Activated naive CD8-positive, alpha-beta T cell treated with anti-CD3 and anti-CD28 coated beads, Interleukin-2, amount 50 U/mL, for 24 hours (primary cell): ENCODE measurements around the gene RNGTT.
"Not testable (repeated sequence)": the region's sequence is repeated elsewhere in the genome, so short reads cannot be mapped to it uniquely, and the experiment has no call there.

Experiments used
- ATAC-seq: fragments of 150-1000 bp; cut with Tn5 transposase; one replicate; pipeline ENCODE4 v1.10.0; 2021
- DNase-seq: peaks from one replicate; pipeline ENCODE4 v3.0.0; 2021
- H3K27ac Mint-ChIP-seq: one replicate; pipeline ENCODE4 v1.8.0; 2021; ENCODE audit warnings: mild to moderate bottlenecking, mixed read lengths
- H3K27me3 Mint-ChIP-seq: one replicate; pipeline ENCODE4 v1.8.0; 2021; ENCODE audit warnings: mixed read lengths
- H3K36me3 Mint-ChIP-seq: one replicate; pipeline ENCODE4 v1.8.0; 2021; ENCODE audit warnings: low read depth, mixed read lengths
- H3K4me1 Mint-ChIP-seq: one replicate; pipeline ENCODE4 v1.8.0; 2021; ENCODE audit warnings: mixed read lengths
- H3K4me3 Mint-ChIP-seq: one replicate; pipeline ENCODE4 v1.8.0; 2021; ENCODE audit warnings: mild to moderate bottlenecking, moderate library complexity, mixed read lengths
- H3K9me3 Mint-ChIP-seq: one replicate; pipeline ENCODE4 v1.8.0; 2021; ENCODE audit warnings: mixed read lengths

Gene RNGTT

GRCh38 chr6:88984606-88985005 lies 21.2 kb upstream of the RNGTT start:
- Mint-ChIP-seq H3K36me3 (no peaks in the 10 kb centered on the region), H3K27ac (no peak overlapping the region), H3K27me3 (no peaks in the 10 kb centered on the region), H3K4me3 (no peak overlapping the region), H3K9me3 (no peaks in the 10 kb centered on the region), H3K4me1 (no peaks in the 10 kb centered on the region)
- no peak for DNase-seq
- no peak for ATAC-seq

GRCh38 chr6:88984152-88984551 lies 20.7 kb upstream of the RNGTT start:
- Mint-ChIP-seq H3K27ac (no peak overlapping the region), H3K9me3 (no peaks in the 10 kb centered on the region), H3K27me3 (no peaks in the 10 kb centered on the region), H3K4me3 (no peak overlapping the region), H3K36me3 (no peaks in the 10 kb centered on the region), H3K4me1 (no peaks in the 10 kb centered on the region)
- DNase-seq (no peak), ATAC-seq (no peak)

DNA sequence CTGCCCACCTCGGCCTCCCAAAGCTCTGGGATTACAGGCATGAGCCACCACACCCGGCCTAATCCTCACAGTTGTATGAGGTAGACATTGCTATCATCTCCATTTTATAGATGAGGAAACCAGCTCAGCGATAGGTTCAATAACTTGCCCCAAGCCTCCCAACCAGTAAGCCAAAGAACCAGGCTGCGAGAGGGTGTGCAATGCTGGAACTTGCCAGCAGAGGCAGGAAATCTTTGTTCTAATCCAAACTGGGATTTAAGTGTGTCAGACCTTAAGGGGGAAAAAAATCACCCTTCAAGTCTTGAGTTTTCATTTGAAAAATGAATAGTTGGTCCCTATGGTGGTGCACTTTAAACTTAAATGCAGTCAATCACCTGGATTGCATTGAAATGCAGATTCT lies 20.1 kb upstream of the RNGTT start:
- Mint-ChIP-seq H3K4me3 (no peak overlapping the region), H3K27me3 (no peaks in the 10 kb centered on the region), H3K9me3 (no peaks in the 10 kb centered on the region), H3K27ac (no peak overlapping the region), H3K4me1 (no peaks in the 10 kb centered on the region), H3K36me3 (no peaks in the 10 kb centered on the region)
- ATAC-seq (no peak), DNase-seq (no peak)

DNA sequence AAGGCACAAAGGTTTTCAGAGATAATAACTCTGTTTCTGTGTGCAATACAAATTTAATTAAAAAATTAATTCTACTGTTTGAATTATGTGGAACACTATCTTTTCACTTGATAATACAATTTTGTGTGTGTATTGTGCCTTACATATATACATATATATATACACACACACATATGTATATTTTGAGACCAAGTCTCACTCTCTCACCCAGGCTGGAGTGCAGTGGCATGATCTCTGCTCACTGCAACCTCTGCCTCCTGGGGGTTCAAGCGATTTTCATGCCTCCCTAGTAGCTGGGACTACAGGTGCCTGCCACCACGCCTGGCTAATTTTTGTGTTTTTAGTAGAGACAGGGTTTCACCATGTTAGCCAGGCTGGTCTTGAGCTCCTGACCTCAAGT lies 19.7 kb upstream of the RNGTT start:
- not testable (repeated sequence) for H3K27ac Mint-ChIP-seq, H3K27me3 Mint-ChIP-seq, H3K4me3 Mint-ChIP-seq, H3K36me3 Mint-ChIP-seq, H3K9me3 Mint-ChIP-seq, DNase-seq, ATAC-seq, H3K4me1 Mint-ChIP-seq

GRCh38 chr6:88982720-88983119 lies 19.3 kb upstream of the RNGTT start:
- H3K27ac Mint-ChIP-seq = no peak overlapping the region
- no peaks in the 10 kb centered on the region for H3K27me3 Mint-ChIP-seq
- DNase-seq = no peak
- ATAC-seq = peak; percentile 96
- no peaks in the 10 kb centered on the region for H3K36me3 Mint-ChIP-seq
- no peaks in the 10 kb centered on the region for H3K4me1 Mint-ChIP-seq
- no peaks in the 10 kb centered on the region for H3K9me3 Mint-ChIP-seq
- H3K4me3 Mint-ChIP-seq = no peak overlapping the region

GRCh38 chr6:88975369-88975768 lies 12.0 kb upstream of the RNGTT start:
- Mint-ChIP-seq H3K27me3 (no peaks in the 10 kb centered on the region), H3K27ac (no peak overlapping the region), H3K9me3 (no peaks in the 10 kb centered on the region), H3K36me3 (no peaks in the 10 kb centered on the region), H3K4me1 (no peaks in the 10 kb centered on the region), H3K4me3 (no peak overlapping the region)
- DNase-seq (no peak), ATAC-seq (no peak)

DNA sequence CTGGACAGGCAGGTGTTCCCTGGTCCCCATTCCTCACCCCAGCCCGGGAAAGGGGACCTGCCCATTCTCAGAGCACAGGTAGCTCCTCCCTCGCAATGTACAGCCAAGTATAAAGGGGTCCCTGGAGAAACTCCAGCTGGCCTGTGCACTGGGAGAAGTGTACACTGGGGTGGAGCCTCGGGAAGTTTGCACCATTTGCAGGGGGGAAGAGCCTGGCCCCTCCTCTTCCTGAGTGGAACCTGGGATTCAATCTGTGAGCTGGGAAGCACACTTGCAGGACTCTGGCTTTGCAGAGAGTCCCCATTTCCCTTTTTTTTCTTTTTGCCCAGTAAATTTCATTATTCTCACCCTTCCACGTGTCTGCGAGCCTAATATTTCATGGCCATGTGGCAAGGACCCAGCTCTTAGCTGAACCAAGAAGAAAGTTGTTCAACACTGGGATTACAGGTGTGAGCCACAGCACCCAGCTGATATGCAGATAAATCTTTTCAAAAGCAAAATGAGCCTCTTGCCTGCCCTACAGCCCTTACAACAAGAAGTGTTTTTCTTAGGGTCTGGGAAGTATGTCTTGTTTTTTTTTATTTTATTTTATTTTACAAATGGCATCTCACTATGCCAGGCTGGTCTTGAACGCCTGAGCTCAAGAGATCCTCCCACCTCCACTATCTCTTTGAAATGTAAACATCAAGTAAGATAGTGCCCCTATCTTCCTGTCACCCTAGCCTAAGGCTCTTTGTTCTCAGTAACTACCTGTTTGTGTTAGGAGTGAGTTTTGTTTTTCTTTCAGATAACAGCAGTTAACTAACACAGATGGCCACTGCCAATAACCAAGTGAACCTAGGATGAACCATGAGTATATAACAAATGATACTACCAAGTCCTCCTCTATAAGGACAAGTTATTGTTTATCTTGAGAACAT lies 9.3 kb upstream of the RNGTT start:
- no peak overlapping the region for H3K27ac Mint-ChIP-seq
- ATAC-seq = no peak

DNA sequence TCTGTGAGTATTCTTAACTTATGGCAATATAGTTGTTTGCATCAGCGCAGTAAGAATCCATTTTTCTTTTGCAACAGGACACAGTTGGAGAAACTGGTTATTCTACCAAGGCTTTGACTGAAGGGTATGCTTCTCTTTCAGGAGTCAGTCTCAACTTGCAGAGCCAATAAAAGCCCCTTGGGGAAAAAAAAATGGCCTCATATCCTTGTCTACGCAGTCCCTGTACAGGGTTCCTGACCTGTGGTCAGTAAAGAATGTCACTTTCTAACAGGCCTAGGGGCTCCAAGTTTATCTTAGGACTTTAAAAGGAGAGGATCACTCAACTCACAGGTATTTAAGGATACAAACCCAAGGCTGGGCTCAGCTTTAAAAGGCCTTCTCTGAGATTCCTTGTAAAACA lies 6.9 kb upstream of the RNGTT start:
- Mint-ChIP-seq H3K36me3 (peaks cover 4% of the 10 kb centered on the region), H3K27ac (no peak overlapping the region), H3K27me3 (peaks cover 2% of the 10 kb centered on the region), H3K4me1 (no peaks in the 10 kb centered on the region), H3K9me3 (peaks cover 3% of the 10 kb centered on the region), H3K4me3 (no peak overlapping the region)
- ATAC-seq (no peak), DNase-seq (no peak)

More for the DNA sequence above, 9.3 kb upstream of the RNGTT start:
- Mint-ChIP-seq H3K27me3 (no peaks in the 10 kb centered on the region), H3K9me3 (peaks cover 3% of the 10 kb centered on the region), H3K36me3 (peaks cover 4% of the 10 kb centered on the region), H3K4me1 (no peaks in the 10 kb centered on the region), H3K4me3 (no peak overlapping the region)
- no peak for DNase-seq

- not testable (repeated sequence) for H3K4me3 Mint-ChIP-seq, H3K36me3 Mint-ChIP-seq, H3K27ac Mint-ChIP-seq, ATAC-seq, DNase-seq, H3K27me3 Mint-ChIP-seq, H3K9me3 Mint-ChIP-seq, H3K4me1 Mint-ChIP-seq
Measured at GRCh38 chr6:88969255-88969654, 5.8 kb upstream of the RNGTT start.

- H3K27me3 Mint-ChIP-seq = peaks cover 2% of the 10 kb centered on the region
- peaks cover 3% of the 10 kb centered on the region for H3K9me3 Mint-ChIP-seq
- H3K4me3 Mint-ChIP-seq = no peak overlapping the region
- no peak for ATAC-seq
- H3K4me1 Mint-ChIP-seq = peaks cover 13% of the 10 kb centered on the region
- H3K36me3 Mint-ChIP-seq = peaks cover 4% of the 10 kb centered on the region
- DNase-seq = no peak
- no peak overlapping the region for H3K27ac Mint-ChIP-seq
Measured at GRCh38 chr6:88967891-88968290, 4.5 kb upstream of the RNGTT start.

- peaks cover 4% of the 10 kb centered on the region for H3K36me3 Mint-ChIP-seq
- ATAC-seq = no peak
- H3K9me3 Mint-ChIP-seq = peaks cover 3% of the 10 kb centered on the region
- peaks cover 2% of the 10 kb centered on the region for H3K27me3 Mint-ChIP-seq
- H3K4me1 Mint-ChIP-seq = peaks cover 25% of the 10 kb centered on the region
- H3K27ac Mint-ChIP-seq = no peak overlapping the region
- DNase-seq = no peak
- no peak overlapping the region for H3K4me3 Mint-ChIP-seq
Measured at GRCh38 chr6:88965691-88966090, 2.3 kb upstream of the RNGTT start.

GRCh38 chr6:88964509-88964908 lies 1.1 kb upstream of the RNGTT start:
- peaks cover 4% of the 10 kb centered on the region for H3K36me3 Mint-ChIP-seq
- H3K4me1 Mint-ChIP-seq = peaks cover 36% of the 10 kb centered on the region
- no peak overlapping the region for H3K27ac Mint-ChIP-seq
- peaks cover 3% of the 10 kb centered on the region for H3K9me3 Mint-ChIP-seq
- ATAC-seq = no peak
- peak overlapping the region; percentile 98 for H3K4me3 Mint-ChIP-seq
- DNase-seq = no peak
- peaks cover 2% of the 10 kb centered on the region for H3K27me3 Mint-ChIP-seq

DNA sequence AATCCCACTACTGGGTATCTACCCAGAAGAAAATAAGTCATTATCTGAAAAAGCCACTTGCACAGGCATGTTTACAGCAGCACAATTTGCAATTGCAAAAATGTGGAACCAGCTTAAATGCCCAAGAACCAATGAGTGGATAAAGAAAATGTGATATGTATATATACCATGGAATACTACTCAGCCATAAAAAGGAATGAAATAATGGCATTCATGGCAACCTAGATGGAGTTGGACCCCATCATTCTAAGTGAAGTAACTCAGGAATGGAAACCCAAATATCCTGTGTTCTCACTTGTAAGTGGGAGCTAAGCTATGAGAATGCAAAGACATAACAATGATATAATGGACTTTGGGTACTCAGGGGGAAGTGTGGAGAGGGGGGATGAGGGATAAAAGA lies 4.6 kb downstream of the RNGTT start:
- Mint-ChIP-seq H3K36me3 (peaks cover 19% of the 10 kb centered on the region), H3K9me3 (peaks cover 10% of the 10 kb centered on the region), H3K27me3 (no peaks in the 10 kb centered on the region), H3K4me1 (peaks cover 52% of the 10 kb centered on the region), H3K4me3 (no peak overlapping the region), H3K27ac (no peak overlapping the region)
- ATAC-seq (no peak), DNase-seq (no peak)

DNA sequence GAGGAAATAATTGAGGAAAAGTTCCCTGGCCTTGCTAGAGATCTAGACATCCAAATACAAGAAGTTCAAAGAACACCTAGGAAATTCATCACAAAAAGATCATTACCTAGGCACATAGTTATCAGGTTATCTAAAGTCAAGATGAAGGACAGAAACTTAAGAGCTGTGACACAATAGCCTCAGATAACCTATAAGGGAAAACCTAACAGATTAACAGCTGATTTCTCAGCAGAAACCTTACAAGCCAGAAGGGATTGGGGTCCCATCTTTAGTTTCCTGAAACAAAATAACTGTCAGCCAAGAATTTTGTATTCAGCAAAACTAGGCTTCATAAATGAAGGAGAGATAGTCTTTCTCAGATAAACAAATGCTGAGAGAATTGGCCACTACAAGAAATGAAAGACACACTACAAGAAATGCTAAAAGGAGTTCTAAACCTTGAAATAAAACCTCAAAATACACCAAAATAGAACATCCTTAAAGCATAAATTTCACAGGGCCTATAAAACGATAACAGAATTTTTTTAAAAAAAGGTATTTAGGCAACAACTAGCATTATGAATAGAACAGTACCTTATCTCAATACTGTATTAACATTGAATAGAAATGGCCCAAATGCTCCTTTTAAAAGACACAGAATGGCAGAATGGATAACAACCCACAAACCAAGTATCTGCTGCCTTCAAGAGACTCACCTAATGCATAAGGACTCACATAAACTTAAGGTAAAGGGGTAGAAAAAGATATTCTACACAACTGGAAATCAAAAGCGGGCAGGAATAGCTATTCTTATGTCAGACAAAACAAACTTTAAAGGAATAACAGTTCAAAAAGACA lies 9.7 kb downstream of the RNGTT start:
- Mint-ChIP-seq H3K27ac (no peak overlapping the region), H3K27me3 (no peaks in the 10 kb centered on the region), H3K4me3 (no peak overlapping the region), H3K36me3 (peaks cover 44% of the 10 kb centered on the region), H3K4me1 (peaks cover 29% of the 10 kb centered on the region), H3K9me3 (peaks cover 18% of the 10 kb centered on the region)
- no peak for DNase-seq
- no peak for ATAC-seq
